Ovary (tissue), 9 donors: ENCODE measurements around the gene ARAF. TPM values are rescaled to one million over a fixed set of nuclear protein-coding genes. Genes with fewer than 3 reads are reported as not detected.

ENCODE experiments used
- DNase-seq, 5 donors: peaks; one replicate each; pipeline ENCODE4 v3.0.0-alpha.2; 2019 to 2020
- H3K27ac ChIP-seq, 2 donors: fragments of 200-600 bp; one replicate each; pipeline versions ENCODE4 v1.5.1 to v1.8.0; 2019 to 2022
- H3K27me3 ChIP-seq: fragments of 200-600 bp; one replicate; pipeline ENCODE4 v1.8.0; 2022
- H3K36me3 ChIP-seq: fragments of 200-600 bp; sonication (generic); one replicate; pipeline ENCODE4 v1.5.1; 2019
- H3K4me1 ChIP-seq: one replicate; pipeline ENCODE4 v1.8.1; 2013; ENCODE audit warnings: mild to moderate bottlenecking, moderate library complexity; ENCODE audit not compliant: insufficient read depth
- H3K4me3 ChIP-seq: fragments of 200-600 bp; sonication (generic); one replicate; pipeline ENCODE4 v1.5.1; 2017
- H3K9me3 ChIP-seq, 2 donors: fragments of 200-600 bp in 1 of 2; sonication (generic) in 1 of 2; one replicate each; pipeline versions ENCODE4 v1.5.1 to v1.8.1; 2013 to 2019; ENCODE audit warnings: mild to moderate bottlenecking in 1 of 2, moderate library complexity in 1 of 2
- CTCF ChIP-seq, 3 donors: fragments of 450-650 bp in 2 of 3; fragments of 200-600 bp in 1 of 3; IDR thresholded peaks; one replicate each; pipeline versions ENCODE4 v1.5.1 to v1.8.0; 2016 to 2022; ENCODE audit warnings: antibody characterized with exemption in 3 of 3, mild to moderate bottlenecking in 1 of 3
- EP300 ChIP-seq: sonication (generic); formaldehyde crosslinking; IDR thresholded peaks from one replicate; pipeline ENCODE4 v1.6.1; 2017; ENCODE audit warnings: antibody characterized with exemption
- POLR2A ChIP-seq: fragments of 450-650 bp; IDR thresholded peaks from one replicate; pipeline ENCODE4 v1.6.1; 2017; ENCODE audit warnings: antibody characterized with exemption, mild to moderate bottlenecking, moderate library complexity
- WGBS, 3 donors: extraction: QIAGEN DNeasy Blood & Tissue Kit in 1 of 3; methylation state at CpG; one replicate each; pipeline versions ENCODE4 v1.1.5 to v1.1.7; 2013 to 2017; 5-methylcytosine and 5-hydroxymethylcytosine counted together
- intact Hi-C, 4 donors: fragments of 100-400 bp; cut with DNase I; formaldehyde crosslinking; loops; one replicate each; pipeline versions ENCODE4 v1.11.0 to v1.15.1; 2022 to 2023
- polyA plus RNA-seq, 2 donors: library from polyadenylated mRNA; stranded (reverse); fragments of 200-250 nt in 1 of 2; fragments of 350-450 nt in 1 of 2; fragmentation: Illumina TruSeq in 1 of 2; extraction: RNeasy Lipid Tissue Mini Kit (QIAGEN cat#74804) in 1 of 2; gene quantifications; one replicate each; pipeline ENCODE4 v1.2.3, GENCODE V29; 2013 to 2014
- total RNA-seq, 7 donors: library from RNA; depleted of rRNA in 2 of 7; stranded (reverse); fragments of >200 nt in 2 of 7; fragmentation: NEBNext Ultra II Directional in 3 of 7; extraction: Animal tissue kit (Norgen Biotek cat#: 25700) in 3 of 7; gene quantifications; one replicate each; pipeline versions ENCODE4 v1.1.0 to v1.2.4, GENCODE V29; 2016 to 2023
- donor health status: DM: no; HTN: no; CAD: no; lungs with moderate emphysema.
- donor health status: DM: no; HTN: no; CAD: no.
- donor health status: Bipolar disorder and iron deficiency.
- donor health status: DM: yes; HTN: yes; CAD: no.
- donor health status: DM: no; HTN: no; CAD: no.
- donor health status: DM: yes; HTN: yes; CAD: no.

ARAF gene
- total and polyA plus RNA-seq, 9 donors = 24.9 to 76.9 (median 61.0) TPM

GRCh38 chrX:47587906-47588735 lies 27.1 kb downstream of the ARAF start:
- intact Hi-C loops = no loop called here
- H3K27me3 ChIP-seq = no peaks in the 10 kb centered on the region
- no peaks in the 10 kb centered on the region for H3K9me3 ChIP-seq
- no peaks in the 10 kb centered on the region for H3K36me3 ChIP-seq
- DNase-seq = peak in 1 of 5 donors; percentile 36
- WGBS, 3 donors = 73 to 77% (median 75%) methylated on average over 16 of the region's 16 CpGs
- no peak overlapping the region for H3K4me3 ChIP-seq
- TF ChIP-seq CTCF (IDR thresholded peaks at IDR 0.05) (no peak), EP300 (no peak), POLR2A (no peak)
- H3K27ac ChIP-seq = no peak overlapping the region
- peaks cover 2% of the 10 kb centered on the region for H3K4me1 ChIP-seq

- Histone ChIP-seq H3K27me3 (no peaks in the 10 kb centered on the region), H3K9me3 (no peaks in the 10 kb centered on the region), H3K4me3 (no peak overlapping the region), H3K27ac (no peak overlapping the region), H3K4me1 (no peaks in the 10 kb centered on the region), H3K36me3 (no peaks in the 10 kb centered on the region)
- DNase-seq = no peak
- TF ChIP-seq EP300 = no peak
- no peak for TF ChIP-seq POLR2A
- TF ChIP-seq CTCF (IDR thresholded peaks at IDR 0.05) = no peak
- intact Hi-C loops = no loop called here
- WGBS, 3 donors = 74 to 78% (median 75%) methylated on average over 5 of the region's 5 CpGs
These were observed 30.0 kb downstream of the ARAF start for GRCh38 chrX:47590984-47591383.

- no peaks in the 10 kb centered on the region for H3K9me3 ChIP-seq
- H3K4me3 ChIP-seq = no peak overlapping the region
- no peaks in the 10 kb centered on the region for H3K4me1 ChIP-seq
- H3K27ac ChIP-seq = no peak overlapping the region
- 57 to 67% (median 62%) methylated on average over 4 of the region's 4 CpGs for WGBS, 3 donors
- no peaks in the 10 kb centered on the region for H3K27me3 ChIP-seq
- TF ChIP-seq POLR2A = no peak
- no peak for TF ChIP-seq CTCF (IDR thresholded peaks at IDR 0.05)
- TF ChIP-seq EP300 = no peak
- H3K36me3 ChIP-seq = no peaks in the 10 kb centered on the region
- intact Hi-C loops = no loop called here
- no peak for DNase-seq
These were observed 32.5 kb downstream of the ARAF start for GRCh38 chrX:47593522-47593921.

GRCh38 chrX:47595716-47596251 lies 34.8 kb downstream of the ARAF start:
- 16 to 44% (median 28%) methylated on average over 1 of the region's 1 CpG for WGBS, 3 donors
- Histone ChIP-seq H3K4me1 (no peaks in the 10 kb centered on the region), H3K9me3 (no peaks in the 10 kb centered on the region), H3K36me3 (no peaks in the 10 kb centered on the region), H3K27ac (no peak overlapping the region), H3K27me3 (no peaks in the 10 kb centered on the region), H3K4me3 (no peak overlapping the region)
- intact Hi-C loops = no loop called here
- no peak for DNase-seq
- TF ChIP-seq POLR2A = no peak
- TF ChIP-seq EP300 = no peak
- TF ChIP-seq CTCF (IDR thresholded peaks at IDR 0.05) = no peak
